Natural killer cell (primary cell): ENCODE data around the gene NCBP2. TPM values are rescaled to one million over a fixed set of nuclear protein-coding genes. Genes with fewer than 3 reads are reported as not detected.

Experiments
- ATAC-seq, 3 donors: fragments of 150-1000 bp in 2 of 3; fragments of 200-7000 bp in 1 of 3; cut with Tn5 transposase; 1 replicate in 1 of 3; 2 replicates in 2 of 3; pipeline ENCODE4 v1.10.0; 2021; ENCODE audit warnings: mild to moderate bottlenecking in 2 of 3, moderate library complexity in 2 of 3
- DNase-seq, 2 donors: peaks; one replicate each; pipeline versions ENCODE4 v3.0.0 to v3.0.0-alpha.2; 2013 to 2021; ENCODE audit warnings: mixed read lengths in 1 of 2
- H3K27ac ChIP-seq: one replicate; pipeline ENCODE4 v1.5.1; 2013; ENCODE audit warnings: mild to moderate bottlenecking, low read length
- H3K27me3 ChIP-seq: one replicate; pipeline ENCODE4 v1.6.1; 2013; ENCODE audit warnings: low read length; ENCODE audit not compliant: control insufficient read depth, insufficient read depth
- H3K36me3 ChIP-seq: one replicate; pipeline ENCODE4 v1.6.1; 2013; ENCODE audit warnings: low read length; ENCODE audit not compliant: control insufficient read depth, insufficient read depth
- H3K4me1 ChIP-seq: one replicate; pipeline ENCODE4 v1.6.1; 2013; ENCODE audit warnings: low read length; ENCODE audit not compliant: control insufficient read depth, insufficient read depth
- H3K4me3 ChIP-seq: one replicate; pipeline ENCODE4 v1.5.1; 2013; ENCODE audit warnings: low read length
- H3K9me3 ChIP-seq: one replicate; pipeline ENCODE4 v1.6.1; 2013; ENCODE audit warnings: low read length; ENCODE audit not compliant: control insufficient read depth, insufficient read depth
- H3K27ac Mint-ChIP-seq, 2 donors: one replicate each; pipeline ENCODE4 v1.8.0; 2022; ENCODE audit warnings: mild to moderate bottlenecking in 2 of 2, mixed read lengths in 2 of 2, moderate library complexity in 1 of 2
- H3K27me3 Mint-ChIP-seq, 2 donors: one replicate each; pipeline ENCODE4 v1.8.0; 2022; ENCODE audit warnings: low read depth in 2 of 2, mixed read lengths in 2 of 2
- H3K36me3 Mint-ChIP-seq: one replicate; pipeline ENCODE4 v1.8.0; 2022; ENCODE audit warnings: mixed read lengths
- H3K4me1 Mint-ChIP-seq, 2 donors: one replicate each; pipeline ENCODE4 v1.8.0; 2022; ENCODE audit warnings: mixed read lengths in 2 of 2
- H3K4me3 Mint-ChIP-seq: one replicate; pipeline ENCODE4 v1.8.0; 2022; ENCODE audit warnings: mild to moderate bottlenecking, moderate library complexity, mixed read lengths
- H3K9me3 Mint-ChIP-seq, 2 donors: one replicate each; pipeline ENCODE4 v1.8.0; 2022; ENCODE audit warnings: mixed read lengths in 2 of 2
- WGBS: methylation state at CpG from one replicate; pipeline ENCODE4 v1.1.7; 2013; ENCODE audit warnings: missing lambda C conversion rate; ENCODE audit not compliant: insufficient coverage; 5-methylcytosine and 5-hydroxymethylcytosine counted together
- intact Hi-C: fragments of 100-400 bp; cut with micrococcal nuclease; formaldehyde crosslinking; loops from one replicate; pipeline ENCODE4 v1.14.2; 2022
- total RNA-seq, 4 donors: library from RNA; stranded (reverse); fragments of 120-200 nt in 1 of 4; gene quantifications; one replicate each; pipeline versions ENCODE4 v1.2.3 to v1.2.4, GENCODE V29; 2013 to 2022
- TF ChIP-seq, protein P1 (sequence below): fragments of 200-600 bp; IDR thresholded peaks from one replicate; pipeline ENCODE4 v1.8.0; 2022; ENCODE audit warnings: antibody characterized with exemption

Gene NCBP2
- total RNA-seq, 3 donors from 2014 or later (not counting 1 experiment from before 2014, with no cell fraction given), result 32.3 to 44.1 (median 37.5) TPM

DNA sequence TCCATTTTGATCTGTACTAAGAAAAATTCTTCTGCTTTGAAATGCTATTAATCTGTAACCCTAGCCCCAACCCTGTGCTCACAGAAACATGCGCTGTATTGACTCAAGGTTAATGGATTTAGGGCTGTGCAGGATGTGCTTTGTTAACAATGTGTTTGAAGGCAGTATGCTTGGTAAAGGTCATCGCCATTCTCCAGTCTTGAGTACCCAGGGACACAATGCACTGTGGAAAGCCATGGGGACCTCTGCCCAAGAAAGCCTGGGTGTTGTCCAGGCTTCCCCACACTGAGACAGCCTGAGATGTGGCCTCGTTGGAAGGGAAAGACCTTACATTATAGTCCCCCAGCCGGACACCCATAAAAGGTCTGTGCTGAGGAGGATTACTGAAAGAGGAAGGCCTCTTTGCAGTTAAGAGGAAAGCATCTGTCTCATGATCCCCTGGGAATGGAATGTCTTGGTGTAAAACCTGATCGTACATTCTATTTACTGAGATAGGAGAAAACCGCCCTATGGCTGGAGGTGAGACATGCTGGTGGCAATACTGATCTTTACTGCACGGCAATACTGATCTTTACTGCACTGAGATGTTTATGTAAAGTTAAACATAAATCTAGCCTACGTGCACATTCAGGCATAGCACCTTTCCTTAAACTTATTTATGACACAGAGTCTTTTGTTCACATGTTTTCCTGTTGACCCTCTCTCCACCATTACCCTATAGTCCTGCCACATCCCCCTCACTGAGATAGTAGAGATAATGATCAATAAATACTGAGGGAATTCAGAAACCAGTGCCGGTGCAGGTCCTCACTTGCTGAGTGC, 20.0 kb upstream of the NCBP2 start:
- Histone ChIP-seq H3K4me1 (no peaks in the 10 kb centered on the region), H3K27me3 (no peaks in the 10 kb centered on the region), H3K4me3 (no peak overlapping the region), H3K27ac (no peak overlapping the region), H3K9me3 (no peaks in the 10 kb centered on the region), H3K36me3 (no peaks in the 10 kb centered on the region)
- Mint-ChIP-seq H3K36me3 (no peaks in the 10 kb centered on the region), H3K4me3 (no peak overlapping the region), H3K27ac (no peak overlapping the region), H3K4me1 (peaks cover 0 to 6% of the 10 kb centered on the region in 2 donors), H3K9me3 (no peaks in the 10 kb centered on the region), H3K27me3 (no peaks in the 10 kb centered on the region)
- 81% methylated on average over 9 of the region's 9 CpGs for WGBS
- TF ChIP-seq, protein P1, sequence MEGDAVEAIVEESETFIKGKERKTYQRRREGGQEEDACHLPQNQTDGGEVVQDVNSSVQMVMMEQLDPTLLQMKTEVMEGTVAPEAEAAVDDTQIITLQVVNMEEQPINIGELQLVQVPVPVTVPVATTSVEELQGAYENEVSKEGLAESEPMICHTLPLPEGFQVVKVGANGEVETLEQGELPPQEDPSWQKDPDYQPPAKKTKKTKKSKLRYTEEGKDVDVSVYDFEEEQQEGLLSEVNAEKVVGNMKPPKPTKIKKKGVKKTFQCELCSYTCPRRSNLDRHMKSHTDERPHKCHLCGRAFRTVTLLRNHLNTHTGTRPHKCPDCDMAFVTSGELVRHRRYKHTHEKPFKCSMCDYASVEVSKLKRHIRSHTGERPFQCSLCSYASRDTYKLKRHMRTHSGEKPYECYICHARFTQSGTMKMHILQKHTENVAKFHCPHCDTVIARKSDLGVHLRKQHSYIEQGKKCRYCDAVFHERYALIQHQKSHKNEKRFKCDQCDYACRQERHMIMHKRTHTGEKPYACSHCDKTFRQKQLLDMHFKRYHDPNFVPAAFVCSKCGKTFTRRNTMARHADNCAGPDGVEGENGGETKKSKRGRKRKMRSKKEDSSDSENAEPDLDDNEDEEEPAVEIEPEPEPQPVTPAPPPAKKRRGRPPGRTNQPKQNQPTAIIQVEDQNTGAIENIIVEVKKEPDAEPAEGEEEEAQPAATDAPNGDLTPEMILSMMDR, result no peak
- intact Hi-C loops, result no loop called here
- DNase-seq (peak in 1 of 2 donors; percentile 4), ATAC-seq (no peak)

DNA sequence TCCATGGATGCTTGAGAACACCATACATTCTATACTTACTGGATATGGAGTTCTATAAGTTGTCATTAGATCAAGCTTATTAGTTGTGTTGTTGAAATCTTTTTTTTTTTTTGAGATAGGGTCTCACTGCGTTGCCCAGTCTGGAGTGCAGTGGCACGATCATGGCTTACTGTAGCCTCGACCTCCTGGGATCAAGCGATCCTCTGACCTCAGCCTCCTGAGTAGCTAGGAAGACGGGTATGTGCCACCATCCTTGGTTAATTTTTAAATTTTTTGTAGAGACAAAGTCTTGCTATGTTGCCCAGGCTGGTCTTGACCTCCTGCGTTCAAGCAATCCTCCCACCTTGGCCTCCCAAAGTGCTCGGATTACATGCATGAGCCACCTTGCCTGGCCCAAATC, 12.5 kb upstream of the NCBP2 start:
- no peaks in the 10 kb centered on the region for H3K9me3 Mint-ChIP-seq
- TF ChIP-seq, protein P1, result no peak
- ATAC-seq, result no peak
- Histone ChIP-seq H3K36me3 (no peaks in the 10 kb centered on the region), H3K9me3 (no peaks in the 10 kb centered on the region), H3K27ac (no peak overlapping the region), H3K4me1 (no peaks in the 10 kb centered on the region), H3K27me3 (no peaks in the 10 kb centered on the region), H3K4me3 (no peak overlapping the region)
- no peaks in the 10 kb centered on the region for H3K36me3 Mint-ChIP-seq
- intact Hi-C loops, result no loop called here
- no peak for DNase-seq
- no peaks in the 10 kb centered on the region for H3K27me3 Mint-ChIP-seq
- H3K4me1 Mint-ChIP-seq, result no peaks in the 10 kb centered on the region
- H3K4me3 Mint-ChIP-seq, result no peak overlapping the region
- WGBS, result 84% methylated on average over 7 of the region's 7 CpGs
- no peak overlapping the region for H3K27ac Mint-ChIP-seq

DNA sequence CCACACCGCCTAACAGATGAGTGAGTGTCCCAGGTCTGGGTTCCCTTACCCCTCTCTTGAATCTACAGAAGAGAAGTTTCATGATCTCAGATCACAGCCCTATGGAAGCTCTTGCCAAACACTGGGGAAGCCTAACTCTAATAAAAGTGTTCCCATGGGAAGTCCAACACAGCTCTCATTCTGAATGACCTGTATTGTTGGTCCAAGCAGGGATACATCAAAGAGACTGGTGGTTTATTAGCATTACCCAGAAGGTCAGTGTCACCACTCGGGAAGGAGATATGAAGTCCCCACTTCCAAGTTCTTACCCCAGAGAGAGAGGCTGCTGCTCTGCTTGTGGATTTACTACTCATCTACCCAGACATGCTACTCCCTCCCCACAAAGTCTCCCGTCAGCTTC, 9.0 kb upstream of the NCBP2 start:
- intact Hi-C loops, result no loop called here

More for the DNA sequence above, 9.0 kb upstream of the NCBP2 start:
- H3K27ac Mint-ChIP-seq, result no peak overlapping the region
- ATAC-seq (no peak), DNase-seq (no peak)
- H3K9me3 Mint-ChIP-seq, result no peaks in the 10 kb centered on the region
- no peaks in the 10 kb centered on the region for H3K9me3 ChIP-seq
- H3K27me3 ChIP-seq, result no peaks in the 10 kb centered on the region
- H3K36me3 ChIP-seq, result no peaks in the 10 kb centered on the region
- 87% methylated on average over 3 of the region's 3 CpGs for WGBS
- no peaks in the 10 kb centered on the region for H3K4me1 ChIP-seq
- H3K27me3 Mint-ChIP-seq, result no peaks in the 10 kb centered on the region
- TF ChIP-seq, protein P1, result no peak
- H3K4me3 Mint-ChIP-seq, result no peak overlapping the region
- no peak overlapping the region for H3K4me3 ChIP-seq
- no peak overlapping the region for H3K27ac ChIP-seq
- H3K4me1 Mint-ChIP-seq, result no peaks in the 10 kb centered on the region
- H3K36me3 Mint-ChIP-seq, result no peaks in the 10 kb centered on the region
